Suprapubic skin (tissue), 4 donors: ENCODE results near the gene SLC35F1.

Source experiments
- CTCF ChIP-seq, 2 donors: fragments of 200-600 bp in 1 of 2; fragments of 450-650 bp in 1 of 2; sonication (generic) in 1 of 2; IDR thresholded peaks; one replicate each; pipeline ENCODE4 v1.5.1; 2016 to 2019; ENCODE audit warnings: antibody characterized with exemption in 2 of 2, mild to moderate bottlenecking in 1 of 2, moderate library complexity in 1 of 2
- EP300 ChIP-seq: sonication (generic); formaldehyde crosslinking; IDR thresholded peaks from one replicate; pipeline ENCODE4 v1.6.1; 2017; ENCODE audit warnings: antibody characterized with exemption
- POLR2A ChIP-seq, 2 donors: fragments of 450-650 bp; IDR thresholded peaks; one replicate each; pipeline ENCODE4 v1.6.1; 2017; ENCODE audit warnings: antibody characterized with exemption in 2 of 2, mild to moderate bottlenecking in 2 of 2, moderate library complexity in 2 of 2
- POLR2AphosphoS5 ChIP-seq, 3 donors: sonication (generic); formaldehyde crosslinking; IDR thresholded peaks; one replicate each; pipeline ENCODE4 v1.6.1; 2017; ENCODE audit warnings: antibody characterized with exemption in 3 of 3

GRCh38 chr6:118161343-118161742, 254.3 kb downstream of the SLC35F1 start:
- TF ChIP-seq CTCF (IDR thresholded peaks at IDR 0.05) (no peak), EP300 (no peak), POLR2AphosphoS5 (IDR thresholded peaks at IDR 0.05) (no peak), POLR2A (IDR thresholded peaks at IDR 0.05) (no peak)
